Natural killer cell (primary cell): ENCODE results near the gene TSKS. TPM values are rescaled to one million over a fixed set of nuclear protein-coding genes. Genes with fewer than 3 reads are reported as not detected.

Experiments used
- ATAC-seq, 3 donors: fragments of 150-1000 bp in 2 of 3; fragments of 200-7000 bp in 1 of 3; cut with Tn5 transposase; 1 replicate in 1 of 3; 2 replicates in 2 of 3; pipeline ENCODE4 v1.10.0; 2021; ENCODE audit warnings: mild to moderate bottlenecking in 2 of 3, moderate library complexity in 2 of 3
- DNase-seq, 2 donors: peaks; one replicate each; pipeline versions ENCODE4 v3.0.0 to v3.0.0-alpha.2; 2013 to 2021; ENCODE audit warnings: mixed read lengths in 1 of 2
- H3K27ac ChIP-seq: one replicate; pipeline ENCODE4 v1.5.1; 2013; ENCODE audit warnings: mild to moderate bottlenecking, low read length
- H3K27me3 ChIP-seq: one replicate; pipeline ENCODE4 v1.6.1; 2013; ENCODE audit warnings: low read length; ENCODE audit not compliant: control insufficient read depth, insufficient read depth
- H3K36me3 ChIP-seq: one replicate; pipeline ENCODE4 v1.6.1; 2013; ENCODE audit warnings: low read length; ENCODE audit not compliant: control insufficient read depth, insufficient read depth
- H3K4me1 ChIP-seq: one replicate; pipeline ENCODE4 v1.6.1; 2013; ENCODE audit warnings: low read length; ENCODE audit not compliant: control insufficient read depth, insufficient read depth
- H3K4me3 ChIP-seq: one replicate; pipeline ENCODE4 v1.5.1; 2013; ENCODE audit warnings: low read length
- H3K9me3 ChIP-seq: one replicate; pipeline ENCODE4 v1.6.1; 2013; ENCODE audit warnings: low read length; ENCODE audit not compliant: control insufficient read depth, insufficient read depth
- H3K27ac Mint-ChIP-seq, 2 donors: one replicate each; pipeline ENCODE4 v1.8.0; 2022; ENCODE audit warnings: mild to moderate bottlenecking in 2 of 2, mixed read lengths in 2 of 2, moderate library complexity in 1 of 2
- H3K27me3 Mint-ChIP-seq, 2 donors: one replicate each; pipeline ENCODE4 v1.8.0; 2022; ENCODE audit warnings: low read depth in 2 of 2, mixed read lengths in 2 of 2
- H3K36me3 Mint-ChIP-seq: one replicate; pipeline ENCODE4 v1.8.0; 2022; ENCODE audit warnings: mixed read lengths
- H3K4me1 Mint-ChIP-seq, 2 donors: one replicate each; pipeline ENCODE4 v1.8.0; 2022; ENCODE audit warnings: mixed read lengths in 2 of 2
- H3K4me3 Mint-ChIP-seq: one replicate; pipeline ENCODE4 v1.8.0; 2022; ENCODE audit warnings: mild to moderate bottlenecking, moderate library complexity, mixed read lengths
- H3K9me3 Mint-ChIP-seq, 2 donors: one replicate each; pipeline ENCODE4 v1.8.0; 2022; ENCODE audit warnings: mixed read lengths in 2 of 2
- CTCF ChIP-seq: fragments of 200-600 bp; IDR thresholded peaks from one replicate; pipeline ENCODE4 v1.8.0; 2022; ENCODE audit warnings: antibody characterized with exemption
- WGBS: methylation state at CpG from one replicate; pipeline ENCODE4 v1.1.7; 2013; ENCODE audit warnings: missing lambda C conversion rate; ENCODE audit not compliant: insufficient coverage; 5-methylcytosine and 5-hydroxymethylcytosine counted together
- intact Hi-C: fragments of 100-400 bp; cut with micrococcal nuclease; formaldehyde crosslinking; loops from one replicate; pipeline ENCODE4 v1.14.2; 2022
- total RNA-seq, 4 donors: library from RNA; stranded (reverse); fragments of 120-200 nt in 1 of 4; gene quantifications; one replicate each; pipeline versions ENCODE4 v1.2.3 to v1.2.4, GENCODE V29; 2013 to 2022

The TSKS gene
- total RNA-seq, 3 donors from 2014 or later (not counting 1 experiment from before 2014, with no cell fraction given), result 0.35 to 2.4 (median 1.7) TPM

GRCh38 chr19:49774969-49775368, 11.9 kb upstream of the TSKS start:
- H3K4me1 Mint-ChIP-seq, result peaks cover 38 to 61% of the 10 kb centered on the region in 2 donors

GRCh38 chr19:49773663-49774350, 10.7 kb upstream of the TSKS start:
- intact Hi-C loops, result no loop called here
- WGBS, result 97% methylated on average over 8 of the region's 8 CpGs
- H3K4me3 ChIP-seq, result no peak overlapping the region
- H3K27me3 ChIP-seq, result no peaks in the 10 kb centered on the region
- ATAC-seq (no peak), DNase-seq (no peak)
- H3K36me3 Mint-ChIP-seq, result no peaks in the 10 kb centered on the region
- H3K27ac ChIP-seq, result no peak overlapping the region
- no peaks in the 10 kb centered on the region for H3K36me3 ChIP-seq
- no peaks in the 10 kb centered on the region for H3K9me3 ChIP-seq
- H3K9me3 Mint-ChIP-seq, result no peaks in the 10 kb centered on the region
- H3K4me1 ChIP-seq, result peaks cover 79% of the 10 kb centered on the region
- H3K27ac Mint-ChIP-seq, result peak overlapping the region; percentile 87
- H3K27me3 Mint-ChIP-seq, result no peaks in the 10 kb centered on the region
- H3K4me1 Mint-ChIP-seq, result peaks cover 44 to 66% of the 10 kb centered on the region in 2 donors
- peak overlapping the region; percentile 3 for H3K4me3 Mint-ChIP-seq
- TF ChIP-seq CTCF, result no peak

More at GRCh38 chr19:49774969-49775368, 11.9 kb upstream of the TSKS start:
- no peak for TF ChIP-seq CTCF
- intact Hi-C loops, result no loop called here
- no peak overlapping the region for H3K4me3 ChIP-seq
- 97% methylated on average over 8 of the region's 8 CpGs for WGBS
- Mint-ChIP-seq H3K27ac (peak overlapping the region; percentile 87 to 92), H3K4me3 (no peak overlapping the region), H3K36me3 (no peaks in the 10 kb centered on the region), H3K27me3 (no peaks in the 10 kb centered on the region), H3K9me3 (no peaks in the 10 kb centered on the region)
- no peaks in the 10 kb centered on the region for H3K9me3 ChIP-seq
- H3K36me3 ChIP-seq, result no peaks in the 10 kb centered on the region
- DNase-seq (no peak), ATAC-seq (no peak)
- peaks cover 78% of the 10 kb centered on the region for H3K4me1 ChIP-seq
- H3K27ac ChIP-seq, result no peak overlapping the region
- no peaks in the 10 kb centered on the region for H3K27me3 ChIP-seq

- H3K36me3 ChIP-seq, result no peaks in the 10 kb centered on the region
- Mint-ChIP-seq H3K27me3 (no peaks in the 10 kb centered on the region), H3K4me1 (peaks cover 52 to 70% of the 10 kb centered on the region in 2 donors), H3K9me3 (no peaks in the 10 kb centered on the region), H3K36me3 (no peaks in the 10 kb centered on the region), H3K4me3 (no peak overlapping the region), H3K27ac (peak overlapping the region; percentile 87)
- peaks cover 82% of the 10 kb centered on the region for H3K4me1 ChIP-seq
- no peak for TF ChIP-seq CTCF
- H3K27me3 ChIP-seq, result no peaks in the 10 kb centered on the region
- ATAC-seq (no peak), DNase-seq (no peak)
- no peaks in the 10 kb centered on the region for H3K9me3 ChIP-seq
- 90% methylated on average over 10 of the region's 10 CpGs for WGBS
- H3K27ac ChIP-seq, result no peak overlapping the region
- intact Hi-C loops, result no loop called here
- no peak overlapping the region for H3K4me3 ChIP-seq
These were observed 9.8 kb upstream of the TSKS start for GRCh38 chr19:49772850-49773432.
